OCI-LY7 (cell line): ENCODE data around the gene ANO9. TPM values are rescaled to one million over a fixed set of nuclear protein-coding genes. Genes with fewer than 3 reads are reported as not detected.

ENCODE experiments used
- BruUV-seq: library from RNA; stranded (reverse); fragments of 400-500 nt; replicated peaks from 2 replicates; lab custom pipeline; 2021; lab: Mats Ljungman, UMichigan
- CTCF ChIA-PET: fragments of 300-600 bp; sonication (Branson Sonifier 250); formaldehyde crosslinking; loops from one replicate; lab custom pipeline; 2022; ENCODE audit warnings: antibody characterized with exemption; ENCODE audit not compliant: unreplicated experiment; lab: Charles Lee
- POLR2A ChIA-PET: fragments of 300-600 bp; sonication (Branson Sonifier 250); formaldehyde crosslinking; loops from one replicate; lab custom pipeline; 2022; ENCODE audit warnings: antibody characterized with exemption; lab: Charles Lee
- DNase-seq: peaks from one replicate; pipeline ENCODE4 v3.0.0-alpha.2; 2015; ENCODE audit warnings: low spot score
- H2AFZ ChIP-seq: fragments of 200-600 bp; sonication (generic), shearing (Covaris generic); 2 replicates; pipeline ENCODE4 v1.6.1; 2014; ENCODE audit warnings: mild to moderate bottlenecking, antibody characterized with exemption, low read length, moderate library complexity
- H3K27ac ChIP-seq: fragments of 200-600 bp; sonication (generic); 2 replicates; pipeline ENCODE4 v1.5.1; 2014; ENCODE audit warnings: mixed run types, low read depth, mild to moderate bottlenecking, moderate library complexity, low read length, inconsistent platforms; ENCODE audit not compliant: poor library complexity, severe bottlenecking
- H3K36me3 ChIP-seq: fragments of 200-600 bp; sonication (generic); 2 replicates; pipeline ENCODE4 v1.6.1; 2014; ENCODE audit warnings: mild to moderate bottlenecking, antibody characterized with exemption, low read length, moderate library complexity, mixed read lengths; ENCODE audit not compliant: insufficient read depth
- H3K4me1 ChIP-seq: fragments of 200-600 bp; sonication (generic); 2 replicates; pipeline ENCODE4 v1.5.1; 2014; ENCODE audit warnings: mild to moderate bottlenecking, low read length; ENCODE audit not compliant: insufficient read depth, poor library complexity, severe bottlenecking
- H3K4me2 ChIP-seq: fragments of 200-600 bp; sonication (generic); 2 replicates; pipeline ENCODE4 v1.6.1; 2014; ENCODE audit warnings: mild to moderate bottlenecking, low read length
- H3K4me3 ChIP-seq: fragments of 200-600 bp; sonication (generic); 2 replicates; pipeline ENCODE4 v1.5.1; 2014; ENCODE audit warnings: mild to moderate bottlenecking, low read depth, low read length; ENCODE audit not compliant: poor library complexity, severe bottlenecking
- H3K79me2 ChIP-seq: fragments of 200-600 bp; sonication (generic); 2 replicates; pipeline ENCODE4 v1.6.1; 2016; ENCODE audit warnings: low read depth, mild to moderate bottlenecking, low read length, moderate library complexity, mixed read lengths; ENCODE audit not compliant: insufficient read depth
- H3K9me2 ChIP-seq: fragments of 200-600 bp; sonication (generic); 2 replicates; pipeline ENCODE4 v1.6.1; 2016; ENCODE audit warnings: mild to moderate bottlenecking, low read length, mixed read lengths; ENCODE audit not compliant: insufficient read depth
- H3K9me3 ChIP-seq: fragments of 200-600 bp; sonication (generic); 2 replicates; pipeline ENCODE4 v1.6.1; 2014; ENCODE audit warnings: mild to moderate bottlenecking, mixed run types, low read length, mixed read lengths
- H4K20me1 ChIP-seq: fragments of 200-600 bp; sonication (generic); 2 replicates; pipeline ENCODE4 v1.6.1; 2014; ENCODE audit warnings: mild to moderate bottlenecking, antibody characterized with exemption, low read length, moderate library complexity, mixed read lengths; ENCODE audit not compliant: insufficient read depth
- CTCF ChIP-seq: fragments of 200-600 bp; sonication (generic); conservative IDR thresholded peaks from 2 replicates; pipeline ENCODE4 v1.5.1; 2014; ENCODE audit warnings: mild to moderate bottlenecking, antibody characterized with exemption, low read length, moderate library complexity, mixed read lengths
- EZH2phosphoT487 ChIP-seq: fragments of 200-600 bp; sonication (generic); IDR thresholded peaks from 2 replicates; pipeline ENCODE4 v1.6.1; 2018; ENCODE audit warnings: low read depth, borderline replicate concordance, mild to moderate bottlenecking, mixed run types, antibody characterized with exemption, low read length, moderate library complexity, mixed read lengths
- intact Hi-C: fragments of 100-400 bp; cut with micrococcal nuclease; formaldehyde crosslinking; loops from one replicate; pipeline ENCODE4 v1.10.0; 2022; ENCODE audit not compliant: unreplicated experiment
- total RNA-seq, 2 experiments: library from RNA; depleted of rRNA in 1 of 2; stranded (reverse); fragments of >200 nt in 1 of 2; shearing (Covaris generic) in 1 of 2; gene quantifications; 2 replicates each; pipeline ENCODE4 v1.2.3, GENCODE V29; 2014 to 2022

Gene ANO9
- total RNA-seq, 2 experiments from 2014 or later, result 25.7 to 27.6 TPM

- no TSS peak for BruUV-seq
- TF ChIP-seq CTCF (no peak), EZH2phosphoT487 (no peak)
- H3K79me2 ChIP-seq, result no peaks in the 10 kb centered on the region
- no peaks in the 10 kb centered on the region for H3K4me1 ChIP-seq
- ChIA-PET CTCF (no interaction called here), POLR2A (no interaction called here)
- no peak overlapping the region for H3K4me2 ChIP-seq
- H3K36me3 ChIP-seq, result no peaks in the 10 kb centered on the region
- no peak overlapping the region for H2AFZ ChIP-seq
- DNase-seq, result no peak
- no peak overlapping the region for H3K27ac ChIP-seq
- no peaks in the 10 kb centered on the region for H3K9me3 ChIP-seq
- no peaks in the 10 kb centered on the region for H4K20me1 ChIP-seq
- H3K4me3 ChIP-seq, result no peak overlapping the region
- H3K9me2 ChIP-seq, result no peaks in the 10 kb centered on the region
- intact Hi-C loops, result no loop called here
Measured at GRCh38 chr11:375065-376025, 66.5 kb downstream of the ANO9 start.

- H3K9me3 ChIP-seq, result no peaks in the 10 kb centered on the region
- ChIA-PET POLR2A (no interaction called here), CTCF (no interaction called here)
- H2AFZ ChIP-seq, result no peak overlapping the region
- no peaks in the 10 kb centered on the region for H3K36me3 ChIP-seq
- H3K4me1 ChIP-seq, result no peaks in the 10 kb centered on the region
- DNase-seq, result no peak
- H3K4me3 ChIP-seq, result no peak overlapping the region
- no peak overlapping the region for H3K27ac ChIP-seq
- H4K20me1 ChIP-seq, result no peaks in the 10 kb centered on the region
- TF ChIP-seq CTCF, result no peak
- intact Hi-C loops, result no loop called here
- no peak overlapping the region for H3K4me2 ChIP-seq
- BruUV-seq, result no TSS peak
- H3K9me2 ChIP-seq, result no peaks in the 10 kb centered on the region
- no peaks in the 10 kb centered on the region for H3K79me2 ChIP-seq
Measured at GRCh38 chr11:373716-374551, 67.9 kb downstream of the ANO9 start.
